GM12865 (cell line): ENCODE data around the gene RTL1.

Experiments
- DNase-seq: peaks from one replicate; pipeline ENCODE4 v3.0.0; 2010; ENCODE audit warnings: low read depth
- H3K4me3 ChIP-seq: 2 replicates; pipeline ENCODE4 v1.5.1; 2011; ENCODE audit warnings: mild to moderate bottlenecking, low read depth, low read length, control low read depth
- CTCF ChIP-seq: IDR thresholded peaks from 2 replicates; pipeline ENCODE4 v1.5.1; 2011; ENCODE audit warnings: low read length, control low read depth, low read depth, inconsistent platforms; ENCODE audit not compliant: insufficient read depth; ENCODE audit errors: missing control alignments

The RTL1 gene

GRCh38 chr14:100903134-100903468 lies 421 bp downstream of the RTL1 start:
- no peak for TF ChIP-seq CTCF
- DNase-seq: no peak
- no peak overlapping the region for H3K4me3 ChIP-seq

- DNase-seq: no peak
- no peak for TF ChIP-seq CTCF
- no peak overlapping the region for H3K4me3 ChIP-seq
Observed at GRCh38 chr14:100902295-100903133, 1.0 kb downstream of the RTL1 start.

GRCh38 chr14:100901391-100902183 lies 1.9 kb downstream of the RTL1 start:
- DNase-seq: no peak
- TF ChIP-seq CTCF: no peak
- no peak overlapping the region for H3K4me3 ChIP-seq

- DNase-seq: no peak
- no peak overlapping the region for H3K4me3 ChIP-seq
- no peak for TF ChIP-seq CTCF
Observed at GRCh38 chr14:100900837-100901390, 2.6 kb downstream of the RTL1 start.

- no peak for TF ChIP-seq CTCF
- H3K4me3 ChIP-seq: no peak overlapping the region
- no peak for DNase-seq
Observed at GRCh38 chr14:100899884-100900771, 3.4 kb downstream of the RTL1 start.

GRCh38 chr14:100898935-100899883 lies 4.3 kb downstream of the RTL1 start:
- DNase-seq: no peak
- TF ChIP-seq CTCF: no peak
- H3K4me3 ChIP-seq: no peak overlapping the region
